GM11168 (cell line): ENCODE measurements around the gene RPTOR.
"Not testable (repeated sequence)": the region's sequence is repeated elsewhere in the genome, so short reads cannot be mapped to it uniquely, and the experiment has no call there.

Experiments used
- in situ Hi-C: fragments of 300-500 bp; cut with MboI; formaldehyde crosslinking; loops from one replicate; pipeline ENCODE4 v1.12.0; 2022; ENCODE audit warnings: low sequenced_read_pairs; ENCODE audit not compliant: unreplicated experiment

RPTOR gene

GRCh38 chr17:80873307-80873951 lies 328.8 kb downstream of the RPTOR start:
- in situ Hi-C loops = no loop called here

- in situ Hi-C loops = no loop called here
Observed at GRCh38 chr17:80874866-80875445, 330.3 kb downstream of the RPTOR start.

- in situ Hi-C loops = not testable (repeated sequence)
Observed at GRCh38 chr17:80875480-80875995, 330.9 kb downstream of the RPTOR start.

GRCh38 chr17:80876456-80876949 lies 331.9 kb downstream of the RPTOR start:
- in situ Hi-C loops = not testable (repeated sequence)

- in situ Hi-C loops = no loop called here
Observed at GRCh38 chr17:80876950-80877728, 332.5 kb downstream of the RPTOR start.

- in situ Hi-C loops = no loop called here
Observed at GRCh38 chr17:80877729-80878303, 333.2 kb downstream of the RPTOR start.

- in situ Hi-C loops = no loop called here
Observed at GRCh38 chr17:80878876-80879722, 334.5 kb downstream of the RPTOR start.

- in situ Hi-C loops = no loop called here
Observed at GRCh38 chr17:80879723-80880647, 335.3 kb downstream of the RPTOR start.

GRCh38 chr17:80880648-80880985 lies 336.0 kb downstream of the RPTOR start:
- in situ Hi-C loops = no loop called here

- in situ Hi-C loops = no loop called here
Observed at GRCh38 chr17:80881306-80881705, 336.7 kb downstream of the RPTOR start.

- in situ Hi-C loops = no loop called here
Observed at GRCh38 chr17:80882323-80882722, 337.7 kb downstream of the RPTOR start.

- in situ Hi-C loops = no loop called here
Observed at GRCh38 chr17:80882926-80883685, 338.5 kb downstream of the RPTOR start.

GRCh38 chr17:80883831-80884735 lies 339.4 kb downstream of the RPTOR start:
- in situ Hi-C loops = no loop called here

GRCh38 chr17:80884811-80885210 lies 340.2 kb downstream of the RPTOR start:
- in situ Hi-C loops = no loop called here

GRCh38 chr17:80885947-80886582 lies 341.4 kb downstream of the RPTOR start:
- in situ Hi-C loops = no loop called here

GRCh38 chr17:80886641-80887573 lies 342.3 kb downstream of the RPTOR start:
- in situ Hi-C loops = no loop called here
